ENCODE measurements around the gene HIPK4. TPM values are rescaled to one million over a fixed set of nuclear protein-coding genes. Genes with fewer than 3 reads are reported as not detected.
"Not testable (repeated sequence)": the region's sequence is repeated elsewhere in the genome, so short reads cannot be mapped to it uniquely, and the experiment has no call there.

The HIPK4 gene
- total RNA-seq, 2 donors from 2014 or later = 0.14 to 2.6 TPM

- intact Hi-C loops (cut with DNase I) = no loop called here
- no peaks in the 10 kb centered on the region for H3K27me3 ChIP-seq (replicated peaks; ENCODE audit: insufficient read depth)
- H3K36me3 ChIP-seq = peaks cover 0 to 4% of the 10 kb centered on the region in 2 donors
- TF ChIP-seq POLR2A (IDR thresholded peaks at IDR 0.05) = no peak
- TF ChIP-seq CTCF (IDR thresholded peaks at IDR 0.05) = no peak
- TF ChIP-seq POLR2AphosphoS5 (IDR thresholded peaks at IDR 0.05) = no peak
- DNase-seq (ENCODE audit: low spot score) = no peak
- no peak overlapping the region for H3K27ac ChIP-seq
- no peaks in the 10 kb centered on the region for H3K4me1 ChIP-seq (replicated peaks)
- no peaks in the 10 kb centered on the region for H3K9me3 ChIP-seq
- 90% methylated on average over 17 of the region's 17 CpGs for WGBS
- no peak overlapping the region for H3K4me3 ChIP-seq
Observed at GRCh38 chr19:40376286-40376862, 13.6 kb downstream of the HIPK4 start.

GRCh38 chr19:40374084-40374483 lies 15.9 kb downstream of the HIPK4 start:
- no peak for DNase-seq (ENCODE audit: low spot score)
- no peaks in the 10 kb centered on the region for H3K9me3 ChIP-seq
- H3K36me3 ChIP-seq = peaks cover 0 to 6% of the 10 kb centered on the region in 2 donors
- H3K27me3 ChIP-seq (replicated peaks; ENCODE audit: insufficient read depth) = no peaks in the 10 kb centered on the region
- WGBS = 97% methylated on average over 7 of the region's 7 CpGs
- no peak overlapping the region for H3K27ac ChIP-seq
- intact Hi-C loops (cut with DNase I) = no loop called here
- no peaks in the 10 kb centered on the region for H3K4me1 ChIP-seq (replicated peaks)
- no peak overlapping the region for H3K4me3 ChIP-seq
- no peak for TF ChIP-seq CTCF (IDR thresholded peaks at IDR 0.05)
- TF ChIP-seq POLR2AphosphoS5 (IDR thresholded peaks at IDR 0.05) = no peak
- no peak for TF ChIP-seq POLR2A (IDR thresholded peaks at IDR 0.05)

- Histone ChIP-seq H3K27me3 (replicated peaks; ENCODE audit: insufficient read depth) (no peaks in the 10 kb centered on the region), H3K4me3 (no peak overlapping the region), H3K4me1 (replicated peaks) (no peaks in the 10 kb centered on the region), H3K36me3 (peaks cover 0 to 4% of the 10 kb centered on the region in 2 donors), H3K9me3 (no peaks in the 10 kb centered on the region), H3K27ac (no peak overlapping the region)
- DNase-seq (ENCODE audit: low spot score) = no peak
- TF ChIP-seq POLR2A (IDR thresholded peaks at IDR 0.05) (no peak), POLR2AphosphoS5 (IDR thresholded peaks at IDR 0.05) (no peak), CTCF (IDR thresholded peaks at IDR 0.05) (no peak)
- 86% methylated on average over 5 of the region's 5 CpGs for WGBS
- intact Hi-C loops (cut with DNase I) = no loop called here
Observed at GRCh38 chr19:40371802-40372122, 18.2 kb downstream of the HIPK4 start.

GRCh38 chr19:40370997-40371801 lies 18.8 kb downstream of the HIPK4 start:
- H3K4me1 ChIP-seq (replicated peaks) = no peaks in the 10 kb centered on the region
- WGBS = 90% methylated on average over 7 of the region's 7 CpGs
- no peak overlapping the region for H3K27ac ChIP-seq
- H3K36me3 ChIP-seq = peaks cover 0 to 4% of the 10 kb centered on the region in 2 donors
- no peak overlapping the region for H3K4me3 ChIP-seq
- DNase-seq (ENCODE audit: low spot score) = no peak
- intact Hi-C loops (cut with DNase I) = no loop called here
- H3K27me3 ChIP-seq (replicated peaks; ENCODE audit: insufficient read depth) = no peaks in the 10 kb centered on the region
- no peaks in the 10 kb centered on the region for H3K9me3 ChIP-seq
- TF ChIP-seq POLR2A (IDR thresholded peaks at IDR 0.05) = no peak
- no peak for TF ChIP-seq CTCF (IDR thresholded peaks at IDR 0.05)
- TF ChIP-seq POLR2AphosphoS5 (IDR thresholded peaks at IDR 0.05) = no peak

GRCh38 chr19:40370253-40370652 lies 19.7 kb downstream of the HIPK4 start:
- H3K9me3 ChIP-seq; H3K4me1 ChIP-seq (replicated peaks); H3K27ac ChIP-seq; intact Hi-C loops (cut with DNase I); H3K27me3 ChIP-seq (replicated peaks; ENCODE audit: insufficient read depth); DNase-seq (ENCODE audit: low spot score); H3K36me3 ChIP-seq; H3K4me3 ChIP-seq: not testable (repeated sequence)
- WGBS = 91% methylated on average over 3 of the region's 3 CpGs
